HG03097 (cell line): ENCODE data around the gene SMCHD1.

Experiments
- ATAC-seq: cut with Tn5 transposase; IDR thresholded peaks from one replicate; pipeline ENCODE4 v1.9.1; 2021; ENCODE audit not compliant: unreplicated experiment, low FRiP score

SMCHD1 gene

DNA sequence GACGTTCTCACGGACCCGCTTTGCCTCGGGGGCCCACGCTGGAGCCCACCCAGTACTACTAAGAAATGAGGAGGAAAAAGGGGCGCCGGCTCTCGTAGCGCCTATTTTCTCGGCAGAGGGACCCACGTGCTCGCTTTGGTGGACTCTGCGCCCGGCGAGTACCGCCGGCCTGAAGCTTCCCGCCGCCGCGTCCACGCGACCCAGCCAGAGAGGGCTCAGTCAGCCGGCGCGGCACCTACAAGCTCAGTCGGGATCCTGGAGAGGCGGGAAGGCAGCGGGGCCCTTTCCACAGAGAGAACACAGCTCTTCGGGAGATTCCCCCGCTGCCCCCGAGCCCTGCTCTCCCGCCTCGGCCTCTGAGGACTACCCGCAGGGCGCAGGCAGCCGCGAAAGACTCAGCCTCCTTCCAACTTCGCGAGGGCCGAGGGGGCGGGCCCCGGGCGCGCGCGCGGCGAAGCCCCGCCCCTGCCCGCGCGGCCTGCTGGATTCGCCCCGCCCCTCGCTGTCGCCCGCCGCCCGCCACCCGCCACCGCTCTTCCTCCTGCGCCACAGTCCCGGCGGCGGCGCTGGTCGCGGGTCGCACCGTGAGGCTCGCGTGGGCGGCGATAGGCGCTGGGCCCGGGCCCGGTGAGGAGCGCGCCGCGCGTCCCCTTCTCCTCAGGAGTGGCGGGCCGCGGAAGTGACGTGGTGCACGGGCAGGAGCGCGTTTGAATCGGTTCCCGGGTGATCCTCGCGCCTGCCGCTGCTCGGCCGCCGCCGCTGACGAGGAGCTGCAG lies at the start of gene SMCHD1:
SMCHD1 (plus strand) TSS at position 549 of the 776 bp plus-strand sequence. CDS start 350 bp downstream, outside the sequence.
- ATAC-seq = peak; percentile 69

DNA sequence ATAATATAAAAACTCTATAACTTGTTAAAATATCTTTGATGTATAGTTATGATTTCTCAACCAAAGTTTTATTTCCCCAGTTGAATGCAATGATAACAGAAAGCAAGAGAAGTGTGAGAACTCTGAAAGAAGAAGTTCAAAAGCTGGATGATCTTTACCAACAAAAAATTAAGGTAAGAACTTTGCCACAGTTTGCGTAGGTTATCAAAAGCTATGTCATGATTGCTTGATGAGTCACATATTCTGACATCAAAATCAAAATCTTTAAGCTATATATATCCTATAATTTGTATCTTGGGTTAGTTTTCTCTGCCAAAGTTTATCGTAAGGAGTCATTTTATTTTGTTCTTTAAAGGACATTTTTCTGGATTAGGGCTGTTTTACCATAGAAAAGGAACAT lies 49.2 kb upstream of the SMCHD1 start:
- ATAC-seq = no peak

DNA sequence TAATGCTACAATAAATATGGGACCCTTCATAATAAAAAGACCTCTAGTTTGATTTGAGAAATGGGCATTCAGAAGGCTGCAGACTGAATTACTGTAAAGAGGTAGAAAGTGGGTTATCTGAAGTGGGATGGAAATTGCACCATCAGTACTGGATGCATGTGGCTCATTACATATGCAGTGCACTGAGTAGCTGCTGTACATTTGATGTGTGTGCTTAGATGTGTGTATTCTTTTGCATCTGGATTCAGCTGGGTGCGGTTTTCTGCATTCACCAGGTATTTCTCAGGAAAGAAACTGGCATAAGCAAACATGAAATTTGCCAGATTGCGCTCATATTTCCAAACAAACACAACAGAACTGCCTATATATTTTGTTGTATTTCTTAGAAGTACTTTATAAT lies 45.9 kb upstream of the SMCHD1 start:
- no peak for ATAC-seq

DNA sequence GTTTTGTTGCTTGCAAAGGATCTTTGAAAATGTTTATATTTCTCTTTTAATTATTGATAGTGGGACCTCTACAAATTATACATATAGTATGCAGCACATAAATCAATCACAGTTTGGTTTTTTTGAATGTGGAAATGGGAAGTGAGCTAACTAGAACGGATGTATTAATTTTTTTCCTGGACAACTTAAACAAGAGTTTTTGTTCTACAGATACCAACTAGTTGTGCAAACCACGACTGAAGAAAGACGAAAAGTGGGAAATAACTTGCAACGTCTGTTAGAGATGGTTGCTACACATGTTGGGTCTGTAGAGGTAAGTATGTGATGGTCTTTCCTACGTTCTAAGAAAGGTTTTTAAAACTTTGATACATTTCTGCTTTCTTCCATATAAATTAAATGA lies 45.0 kb upstream of the SMCHD1 start:
- ATAC-seq = no peak

DNA sequence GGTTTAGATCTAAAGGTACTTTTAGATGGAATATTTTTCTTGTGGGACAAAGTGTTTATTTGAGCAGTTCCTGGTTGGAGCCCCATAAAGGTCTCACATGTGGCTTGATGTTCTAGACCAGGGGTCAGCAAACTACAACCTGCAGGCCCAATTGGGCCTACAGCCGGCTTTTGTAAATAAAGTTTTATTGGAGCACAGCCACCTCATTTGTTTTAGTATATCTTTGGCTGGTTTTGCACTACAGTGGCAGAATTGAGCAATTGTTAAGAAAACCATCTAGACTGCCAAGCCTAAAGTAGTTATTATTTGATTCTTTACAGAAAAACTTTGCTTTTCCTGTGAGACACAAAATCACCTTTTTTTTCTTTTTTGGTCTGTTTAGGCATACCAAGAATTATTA lies 42.5 kb upstream of the SMCHD1 start:
- ATAC-seq = no peak

DNA sequence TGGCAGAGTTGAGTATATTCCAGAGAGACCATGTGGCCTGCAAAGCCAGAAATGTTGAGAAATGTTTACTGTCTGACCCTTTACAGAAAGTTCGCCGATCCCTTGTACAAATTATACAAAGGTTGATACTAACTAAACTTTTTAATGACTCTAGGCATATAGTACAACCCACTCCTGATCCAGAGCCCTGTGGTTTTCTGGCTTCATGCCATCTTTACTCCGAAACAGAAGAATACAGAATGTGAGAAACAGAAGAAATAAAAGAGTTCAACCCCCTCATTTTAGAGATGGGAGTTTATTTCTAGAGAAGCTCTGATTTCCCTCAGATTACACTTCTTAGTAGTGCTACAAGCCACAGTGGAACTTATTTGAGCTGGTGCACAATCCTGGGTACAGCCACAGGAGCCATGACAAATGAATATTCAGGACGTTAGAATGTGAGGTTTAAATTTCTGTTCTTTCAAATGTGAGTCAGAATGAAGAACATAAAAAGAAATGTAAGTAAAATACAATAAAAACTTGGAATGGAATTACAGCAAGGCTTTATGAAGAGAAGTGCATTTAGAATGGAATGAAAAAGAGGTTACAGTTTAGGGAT lies 38.0 kb upstream of the SMCHD1 start:
- ATAC-seq = no peak

DNA sequence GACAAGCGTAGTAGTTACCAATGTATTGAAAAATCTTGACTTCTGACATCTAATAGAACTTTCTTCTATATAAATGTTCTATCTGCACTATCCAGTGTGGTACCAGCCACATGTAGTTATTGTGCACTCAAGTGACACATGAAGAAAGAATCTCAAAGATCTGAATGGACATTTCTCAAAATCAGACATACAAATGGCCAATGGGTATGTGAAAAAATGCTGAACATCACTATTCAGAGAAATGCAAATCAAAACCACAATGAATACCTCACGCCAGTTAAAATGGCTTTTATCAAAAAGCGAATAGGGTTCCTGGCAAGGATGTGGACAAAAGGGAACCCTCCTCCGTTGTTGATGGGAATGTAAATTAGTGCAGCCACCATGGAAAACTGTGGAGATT lies 37.5 kb upstream of the SMCHD1 start:
- no peak for ATAC-seq

DNA sequence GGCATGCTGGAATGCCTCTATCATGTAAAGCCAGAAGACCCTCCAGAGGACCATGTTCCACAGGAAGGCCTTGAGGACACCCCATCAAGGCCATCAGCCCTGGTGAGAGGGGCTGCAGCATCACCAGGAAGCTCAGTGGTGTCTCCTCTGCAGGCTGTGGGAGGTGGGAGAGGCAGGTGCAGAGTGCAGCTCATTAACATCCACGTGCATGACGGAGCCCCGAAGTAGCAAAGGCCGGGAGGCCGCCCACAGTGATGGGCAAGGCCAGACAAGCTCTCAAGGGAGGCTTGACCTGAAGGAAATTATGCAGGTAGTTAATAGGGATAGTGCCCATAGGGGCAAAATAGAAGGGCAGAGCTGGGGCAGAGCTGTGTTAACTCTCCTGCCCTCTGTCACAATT lies 30.3 kb upstream of the SMCHD1 start:
- no peak for ATAC-seq

DNA sequence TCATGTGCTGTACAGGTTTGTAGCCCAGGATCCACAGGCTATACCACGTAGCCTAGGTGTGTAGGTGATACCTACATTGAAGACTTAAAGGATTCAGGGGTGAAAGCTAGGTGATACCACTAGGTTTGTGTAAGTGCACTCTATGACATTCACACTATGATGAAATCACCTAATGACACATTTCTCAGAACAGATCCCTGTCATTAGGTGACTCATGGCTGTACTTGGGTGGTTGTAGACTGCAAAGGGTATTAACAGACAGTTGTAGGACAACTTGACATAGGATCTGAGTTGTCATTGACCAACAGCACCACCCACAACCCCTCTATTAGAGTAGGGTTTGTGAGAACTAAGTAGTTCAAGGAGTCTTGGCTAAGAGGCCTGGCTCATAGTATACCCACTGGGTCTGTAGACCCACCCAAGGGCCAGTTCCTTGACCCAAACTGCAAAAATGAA lies 27.7 kb upstream of the SMCHD1 start:
- no peak for ATAC-seq

DNA sequence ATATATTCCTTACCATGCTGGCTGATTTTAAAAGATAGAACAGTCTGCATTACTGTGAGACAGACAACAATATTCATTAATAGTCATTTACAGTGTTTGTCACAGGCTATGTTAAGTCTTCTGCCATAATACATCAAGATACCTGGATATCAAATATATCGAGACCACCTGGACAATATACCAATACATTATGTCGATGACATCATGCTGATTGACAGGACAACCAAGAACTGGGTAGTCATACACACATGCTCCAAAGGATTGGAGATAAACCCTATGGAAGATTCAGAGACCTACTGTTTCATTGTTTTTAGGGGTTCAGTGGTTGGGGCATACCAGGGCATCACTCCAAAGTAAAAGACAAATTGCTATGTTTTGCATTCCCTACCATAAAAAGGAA lies 26.5 kb upstream of the SMCHD1 start:
- ATAC-seq = no peak

DNA sequence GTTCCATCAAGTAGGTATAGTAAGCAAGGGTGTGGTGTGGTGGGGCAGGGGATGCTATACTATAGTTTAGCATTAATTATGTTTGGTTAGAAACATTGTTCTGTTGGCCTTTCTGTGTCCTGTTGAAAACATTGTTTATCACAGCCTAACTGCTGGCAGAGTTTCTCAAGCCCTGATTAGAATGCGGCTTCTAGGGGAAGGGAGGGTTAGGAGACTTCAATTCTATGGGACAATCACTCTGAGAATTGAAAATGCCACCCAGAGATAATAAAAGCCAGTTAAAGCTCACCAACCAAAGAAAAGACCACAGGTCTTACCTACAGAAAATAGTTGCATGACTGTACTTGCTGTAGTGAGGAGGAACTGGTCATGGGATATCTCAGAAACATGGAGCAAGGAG lies 19.9 kb upstream of the SMCHD1 start:
- ATAC-seq = no peak

DNA sequence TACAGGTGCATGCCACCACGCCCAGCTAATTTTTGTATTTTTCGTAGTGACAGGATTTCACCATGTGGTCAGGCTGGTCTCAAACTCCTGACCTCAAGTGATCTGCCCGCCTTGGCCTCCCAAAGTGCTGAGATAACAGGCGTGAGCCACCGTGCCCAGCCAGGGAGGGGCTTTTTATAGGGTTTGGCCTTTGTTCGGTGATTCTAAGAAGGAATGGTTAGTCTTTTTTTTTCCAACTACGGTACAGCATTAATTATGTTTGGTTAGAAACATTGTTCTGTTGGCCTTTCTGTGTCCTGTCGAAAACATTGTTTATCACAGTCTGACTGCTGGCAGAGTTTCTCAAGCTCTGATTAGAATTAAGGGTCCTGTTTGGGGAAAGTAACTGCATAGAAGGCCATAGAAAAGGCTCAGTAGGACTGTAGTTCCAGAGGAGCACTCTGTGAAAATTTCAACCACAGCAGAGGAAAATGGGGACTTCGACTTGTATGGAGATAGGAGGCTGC lies 19.3 kb upstream of the SMCHD1 start:
- peak; percentile 3 for ATAC-seq

DNA sequence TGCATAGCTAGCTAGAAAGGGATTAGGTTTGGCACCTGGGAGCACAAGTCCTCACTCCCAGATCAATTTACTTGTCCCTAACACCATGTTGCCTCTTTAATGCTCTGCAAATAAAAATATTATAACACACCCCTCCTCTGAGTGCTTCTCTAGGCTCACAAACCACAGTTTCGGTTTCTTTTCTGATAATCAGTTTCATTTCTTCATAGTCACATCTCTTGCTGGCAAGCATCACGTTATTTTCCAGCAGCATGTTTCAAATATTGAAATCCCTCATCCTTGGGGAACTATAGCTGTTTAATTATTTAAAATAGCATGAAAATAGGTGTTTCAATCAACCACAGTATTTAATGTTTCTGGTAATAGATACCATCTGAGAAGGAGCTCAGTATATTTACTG lies 13.9 kb upstream of the SMCHD1 start:
- ATAC-seq = peak; percentile 64

DNA sequence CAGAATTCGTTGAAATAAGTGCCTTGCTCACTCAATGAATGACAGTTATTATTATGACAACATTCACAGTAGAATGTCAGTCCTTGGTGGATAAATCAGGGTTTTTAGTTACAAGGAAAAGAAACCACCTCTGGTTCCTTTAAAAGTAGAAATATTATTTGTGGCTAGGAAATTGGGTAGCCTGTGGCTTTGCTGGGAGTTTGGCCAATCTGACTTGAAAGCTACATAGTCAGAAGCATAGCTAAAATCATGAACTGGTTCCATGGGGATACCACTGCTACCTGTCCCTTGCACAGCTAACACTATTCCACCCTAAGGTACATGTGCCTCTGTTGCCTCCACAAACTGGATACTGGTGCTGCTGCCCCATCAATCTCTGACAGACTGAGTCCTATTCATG lies 12.8 kb upstream of the SMCHD1 start:
- ATAC-seq = no peak

DNA sequence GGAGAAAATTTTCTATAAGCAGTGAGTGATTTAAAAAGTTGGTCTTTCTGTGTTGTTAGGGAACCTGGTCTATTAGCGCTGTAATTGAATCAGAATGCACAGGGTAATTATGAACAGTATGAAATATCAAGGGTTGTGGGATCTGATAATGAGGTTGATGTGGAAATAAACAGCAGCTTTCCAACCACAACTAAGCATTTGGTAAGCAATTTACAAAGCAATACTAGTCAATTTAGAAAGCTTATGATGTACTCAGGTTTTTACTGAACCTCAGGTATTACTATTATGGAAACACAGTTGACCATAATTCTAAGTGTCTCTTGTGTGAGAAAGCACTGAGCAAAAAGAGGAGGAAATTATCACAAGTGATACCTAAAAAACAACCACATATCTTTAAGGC lies 11.0 kb upstream of the SMCHD1 start:
- no peak for ATAC-seq

DNA sequence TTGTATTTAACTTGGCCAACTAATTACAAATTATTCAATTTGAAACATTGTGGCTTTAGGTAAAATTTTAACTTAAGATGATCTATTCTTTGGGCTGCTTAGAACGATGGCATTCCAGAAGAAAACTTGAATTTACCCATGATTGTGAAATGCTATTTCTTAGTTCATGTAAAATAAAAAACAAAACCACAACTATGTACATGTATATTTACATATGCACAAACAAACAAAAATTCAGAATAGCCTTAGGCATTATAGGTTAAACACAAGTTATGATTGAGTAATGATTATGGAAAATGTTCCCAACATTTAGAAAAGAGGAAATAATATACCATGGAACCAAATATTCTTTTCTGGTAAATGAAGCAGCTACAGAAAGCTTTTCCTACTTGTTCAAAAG lies 3.5 kb upstream of the SMCHD1 start:
- no peak for ATAC-seq

DNA sequence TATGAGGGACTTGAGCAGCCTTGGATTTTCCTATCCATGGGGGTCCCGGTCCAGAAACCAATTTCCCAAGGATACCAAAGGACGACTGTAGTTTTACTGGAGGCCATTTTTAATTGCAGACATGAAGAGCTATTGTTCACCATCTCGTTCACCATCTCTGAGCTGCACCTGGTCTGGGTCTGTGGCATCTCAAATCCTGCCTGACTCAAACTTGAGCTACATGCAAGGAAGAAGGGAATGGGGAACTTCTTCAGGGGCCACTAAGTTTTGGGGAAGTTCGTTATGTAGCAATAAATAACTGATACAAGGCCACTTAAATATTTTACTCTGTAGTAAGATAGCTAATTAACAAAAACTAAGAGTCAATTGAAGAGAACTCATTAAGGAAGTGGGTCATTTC lies 2.1 kb upstream of the SMCHD1 start:
- no peak for ATAC-seq

DNA sequence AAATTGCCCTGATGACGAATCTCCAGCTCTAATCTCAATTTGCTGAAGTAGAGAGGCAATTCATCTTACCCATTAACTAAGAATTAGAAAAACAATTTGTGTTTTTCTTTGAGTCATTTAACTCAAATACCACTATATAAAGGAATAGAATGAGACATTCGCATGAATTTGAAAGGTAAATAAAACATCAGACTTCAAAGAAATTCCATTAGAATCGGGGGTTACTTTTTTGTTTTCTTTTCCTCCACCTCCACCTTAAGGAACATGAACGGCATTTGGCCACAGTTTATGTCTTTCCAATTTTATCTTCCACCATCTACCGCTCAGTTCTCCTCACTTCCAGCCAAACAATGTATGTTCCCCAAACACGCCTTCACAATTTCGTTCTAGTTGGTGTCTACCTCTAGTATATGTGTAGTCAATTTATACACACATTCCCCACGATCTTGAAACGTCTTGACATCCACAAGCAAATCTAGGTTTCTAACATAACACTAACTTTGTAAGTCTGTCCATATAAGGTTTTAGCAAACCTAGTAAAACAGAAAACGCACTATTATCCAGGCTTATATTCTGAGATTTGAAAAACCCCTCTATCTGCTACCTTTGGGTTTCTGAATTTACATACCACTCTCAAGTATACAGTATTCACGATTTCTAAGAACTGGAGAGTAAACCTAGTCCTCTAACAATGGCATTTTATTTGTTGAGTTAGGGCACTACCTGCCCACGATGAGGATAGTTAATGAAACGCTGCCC lies 1.2 kb upstream of the SMCHD1 start:
- ATAC-seq = no peak

DNA sequence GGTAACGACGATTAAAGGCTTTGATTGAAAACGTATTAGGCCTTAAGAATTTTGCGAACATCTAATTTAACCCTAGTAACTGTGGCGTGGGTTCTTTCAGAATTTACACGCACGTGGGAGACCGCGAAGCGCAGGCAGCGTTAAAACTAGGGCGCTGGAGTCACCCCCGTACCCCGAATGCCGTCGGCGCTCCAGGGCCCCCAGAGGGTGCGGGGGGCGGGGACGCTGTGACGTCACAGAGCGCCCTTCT lies 673 bp upstream of the SMCHD1 start:
- peak; percentile 23 for ATAC-seq

DNA sequence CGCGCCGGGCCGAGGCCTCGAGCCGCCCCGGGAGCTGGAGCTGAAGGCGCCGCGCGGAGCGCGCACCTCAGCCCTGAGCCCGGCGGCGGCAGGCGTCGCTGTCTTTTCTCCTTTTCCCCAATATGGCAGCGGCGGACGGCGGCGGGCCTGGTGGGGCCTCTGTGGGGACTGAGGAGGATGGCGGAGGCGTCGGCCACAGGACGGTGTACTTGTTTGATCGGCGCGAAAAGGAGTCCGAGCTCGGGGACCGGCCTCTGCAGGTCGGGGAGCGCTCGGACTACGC lies 369 bp downstream of the SMCHD1 start:
- ATAC-seq = peak; percentile 26

DNA sequence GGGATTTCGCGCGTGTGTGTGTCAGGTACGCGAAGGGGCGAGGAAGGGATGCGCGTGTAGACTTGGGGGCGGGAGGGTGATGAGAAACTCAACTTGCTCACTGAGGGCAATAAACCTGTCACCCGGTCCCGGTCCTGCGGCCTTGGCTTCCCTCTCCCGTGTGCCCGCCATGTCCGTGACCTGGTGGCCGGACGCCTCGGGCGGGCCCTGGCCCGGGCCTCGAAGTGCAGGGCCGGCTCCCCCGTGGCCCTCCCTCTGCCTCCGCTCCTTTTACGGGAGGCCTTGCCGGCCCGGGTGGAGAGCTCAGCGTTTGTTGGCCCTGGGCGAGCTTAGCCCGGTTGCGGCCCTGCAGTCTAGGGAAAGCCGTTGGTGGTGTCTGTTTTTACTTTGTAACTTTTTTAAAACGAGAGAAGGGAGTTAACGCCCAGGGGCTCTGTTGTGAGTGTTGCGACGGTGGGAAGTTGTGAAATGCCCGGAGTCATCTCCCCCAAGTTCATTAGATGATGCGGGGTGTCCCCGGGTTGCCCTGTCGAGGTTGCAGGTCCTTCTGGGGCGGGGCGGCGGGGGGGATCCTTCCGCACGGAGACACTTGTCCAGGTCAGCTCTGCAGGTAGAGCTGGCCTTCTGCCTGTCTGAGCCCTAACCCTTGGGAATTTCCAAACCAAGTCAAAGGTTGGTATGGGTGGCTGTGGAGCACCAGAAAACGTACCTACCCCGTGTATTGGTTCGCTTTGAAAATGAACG lies 883 bp downstream of the SMCHD1 start:
- ATAC-seq = peak; percentile 13
